ENCODE data around the gene KCNQ5.

The KCNQ5 gene

DNA sequence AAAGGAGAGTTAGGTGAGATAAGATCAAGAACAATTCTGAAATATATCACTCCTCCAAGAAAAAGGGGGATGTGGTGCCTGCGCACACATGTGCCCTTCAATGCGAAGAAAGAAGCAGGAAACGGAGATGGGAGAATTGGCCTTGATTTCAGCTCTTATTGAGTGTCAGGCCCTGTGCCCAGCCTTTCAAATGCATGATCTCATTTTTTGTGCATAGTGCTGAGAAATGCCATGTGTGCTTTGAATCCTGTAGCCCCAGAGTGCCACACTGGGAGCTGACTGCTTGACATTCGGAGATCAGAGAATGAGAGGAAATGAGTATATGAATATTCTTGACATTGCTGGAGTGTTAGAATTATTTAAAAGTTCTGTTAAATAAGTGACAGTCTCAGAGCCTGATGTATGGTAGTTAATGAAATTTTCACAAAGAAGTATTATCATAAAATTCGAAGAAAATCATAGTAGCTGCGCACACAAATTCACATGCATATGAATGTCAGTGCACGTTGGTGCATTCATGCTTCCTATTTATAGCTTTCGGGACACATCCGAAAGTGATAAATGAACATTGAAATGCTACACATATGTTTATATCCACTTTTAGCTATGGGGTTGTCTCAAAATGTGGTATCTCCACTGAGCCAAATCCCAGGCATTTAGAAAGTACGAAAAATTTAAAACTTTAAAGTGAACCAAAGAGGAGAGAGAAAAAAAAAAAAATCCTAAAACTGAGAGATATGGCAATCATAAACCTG, 172.0 kb downstream of the KCNQ5 start:
- DNase-seq (ENCODE audit: low read depth in 2 of 2) = no peak

DNA sequence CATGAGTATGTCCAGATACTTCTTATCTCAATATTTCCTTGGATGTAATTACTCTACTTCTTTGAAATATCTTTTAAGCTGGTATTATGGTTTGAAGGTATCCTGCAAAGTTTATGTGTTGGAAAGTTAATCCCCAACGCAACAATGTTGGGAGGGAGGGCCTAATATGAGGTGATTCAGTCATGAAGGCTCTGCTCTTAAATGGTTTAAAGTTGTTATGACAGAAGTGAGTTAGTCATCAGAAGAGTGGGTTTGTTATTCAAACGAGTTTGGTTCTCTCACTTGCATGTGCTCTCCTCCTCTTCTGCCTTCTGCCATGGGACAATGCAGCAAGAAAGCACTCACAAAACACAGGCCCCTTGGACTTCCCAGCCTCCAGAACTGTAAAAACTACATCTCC, 176.3 kb downstream of the KCNQ5 start:
- DNase-seq (ENCODE audit: low read depth in 2 of 2) = no peak

DNA sequence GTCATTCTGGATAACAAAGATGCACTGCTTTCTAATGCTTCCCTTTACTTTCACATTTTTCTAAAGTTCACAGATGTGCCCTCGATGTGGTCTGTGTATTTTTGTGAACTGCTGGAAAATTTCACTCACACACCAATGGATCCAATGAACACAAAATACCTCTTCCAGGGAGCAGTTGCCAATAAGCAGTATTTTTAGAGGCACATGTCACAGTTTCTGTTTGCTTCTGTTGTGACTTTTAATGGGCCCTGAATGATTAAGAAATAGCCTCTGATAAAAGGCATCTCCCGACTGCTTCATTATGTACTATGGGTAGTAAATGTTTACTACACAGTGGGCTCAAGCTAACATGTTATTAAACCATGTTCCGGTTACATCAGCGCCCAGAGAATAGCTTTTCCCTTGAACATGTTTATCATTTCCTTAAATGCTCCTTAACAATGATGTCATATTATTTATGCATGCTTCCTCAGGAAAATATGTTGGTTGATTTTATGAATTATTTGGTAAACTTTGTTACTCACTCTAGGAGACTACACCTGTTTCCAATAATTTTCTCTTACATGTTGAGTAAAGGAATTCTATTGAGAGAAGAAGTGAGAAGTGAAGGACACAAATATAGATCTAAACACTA, 188.0 kb downstream of the KCNQ5 start:
- no peak for DNase-seq (ENCODE audit: low read depth in 2 of 2)

DNA sequence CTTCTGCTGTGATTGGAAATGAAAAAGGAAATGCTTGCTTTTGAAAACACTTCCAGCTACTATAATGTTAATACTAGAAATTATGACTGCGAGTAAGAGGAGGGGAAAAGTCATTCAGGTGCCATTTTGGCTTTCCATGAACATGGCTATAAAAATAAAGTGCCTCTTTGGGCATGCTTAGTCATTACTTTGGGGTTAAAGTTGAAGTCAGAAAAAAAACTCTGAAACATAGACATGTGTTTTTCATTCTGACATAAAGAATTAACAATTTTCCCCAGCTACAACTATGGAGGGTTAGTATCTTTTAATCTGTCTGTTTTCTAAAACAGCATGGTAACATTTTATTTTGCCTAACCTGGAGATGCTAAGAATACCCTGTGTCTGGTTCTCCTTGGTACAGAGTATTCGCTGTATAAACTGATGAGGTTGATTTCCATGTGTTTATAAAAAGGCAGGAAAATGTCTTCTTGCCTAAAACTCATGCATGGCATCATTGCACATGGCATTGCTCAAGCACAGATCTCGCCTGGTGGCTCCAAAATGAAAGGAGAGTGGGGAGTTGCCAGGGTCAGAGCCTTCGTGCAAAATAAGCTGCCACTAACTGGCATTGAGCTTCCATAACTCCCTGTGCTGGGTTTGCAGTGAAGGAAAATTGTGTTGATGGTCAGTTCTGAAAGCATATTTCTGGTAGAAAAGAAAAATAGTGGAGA, 188.9 kb downstream of the KCNQ5 start:
- no peak for DNase-seq (ENCODE audit: low read depth in 2 of 2)

DNA sequence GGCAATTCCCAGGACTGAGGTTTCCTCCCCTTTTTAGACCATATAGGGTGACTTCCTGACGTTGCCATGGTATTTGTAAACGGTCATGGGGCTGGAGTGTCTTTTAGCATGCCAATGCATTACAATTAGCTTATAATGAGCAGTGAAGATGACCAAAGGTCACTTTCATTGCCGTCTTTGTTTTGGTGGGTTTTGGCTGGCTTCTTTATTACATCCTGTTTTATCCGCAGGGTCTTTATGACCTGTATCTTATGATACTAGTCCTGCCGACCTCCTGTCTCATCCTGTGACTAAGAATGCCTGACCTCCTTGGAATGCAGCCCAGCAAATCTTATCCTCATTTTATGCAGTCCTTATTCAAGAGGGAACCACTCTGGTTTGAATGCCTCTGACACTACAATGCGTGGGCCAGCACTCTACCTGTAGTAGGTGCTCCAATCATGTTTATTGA, 190.1 kb downstream of the KCNQ5 start:
- DNase-seq (ENCODE audit: low read depth in 2 of 2) = no peak

DNA sequence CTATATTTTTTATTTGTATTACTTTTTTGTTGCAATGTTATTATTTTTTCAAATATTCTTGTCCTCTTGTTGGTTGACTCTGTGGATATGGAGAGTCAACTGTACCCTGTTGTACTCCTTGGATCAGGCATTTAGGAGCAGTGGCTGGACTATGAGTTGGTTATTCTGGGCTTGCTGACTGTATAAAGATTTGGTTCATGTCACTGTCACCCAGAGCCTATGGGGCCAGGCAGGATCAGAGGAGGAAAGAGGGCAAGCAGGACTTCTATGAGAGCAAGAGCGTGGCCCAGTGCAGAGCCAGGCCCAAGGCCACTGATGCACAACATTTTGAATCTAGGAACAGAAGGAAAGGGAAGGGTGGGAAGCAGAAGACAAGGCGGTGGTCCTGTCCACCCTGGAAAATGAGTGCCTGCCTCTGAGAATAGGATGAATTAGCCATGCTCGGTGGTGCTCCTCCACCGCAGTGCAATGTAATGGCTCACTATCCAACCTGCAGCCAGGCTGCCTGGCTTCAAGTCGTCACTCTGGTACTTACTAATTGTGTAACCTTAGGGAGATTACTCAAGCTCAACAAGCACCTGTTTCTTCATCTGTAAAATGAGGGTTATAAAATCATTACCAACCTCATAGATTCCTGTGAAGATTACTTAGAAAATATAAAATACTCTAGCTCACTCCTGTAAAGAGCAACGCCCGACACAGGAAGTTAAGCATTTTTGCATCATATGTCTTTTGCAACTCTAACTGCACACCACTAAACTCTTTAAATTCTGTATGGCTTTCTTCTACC, 192.1 kb downstream of the KCNQ5 start:
- no peak for DNase-seq (ENCODE audit: low read depth in 2 of 2)

DNA sequence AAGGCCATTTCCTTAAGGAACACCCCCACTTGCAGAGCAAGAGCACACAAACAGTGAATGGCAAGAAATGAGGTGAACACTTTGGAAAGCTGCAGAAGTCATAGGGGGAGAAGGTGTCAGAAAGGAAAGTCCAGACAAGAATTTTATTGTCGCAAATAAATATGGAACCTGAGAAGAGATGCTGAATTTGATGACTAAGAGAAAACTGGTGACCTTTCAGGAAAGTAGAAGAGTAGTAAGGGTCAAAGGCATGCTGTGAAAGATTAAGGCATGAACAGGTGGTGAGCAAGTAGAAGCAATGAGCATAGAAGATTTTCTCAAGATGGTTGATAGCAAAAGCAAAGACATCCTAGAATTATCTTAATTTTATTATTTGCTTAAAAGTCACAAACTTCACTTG, 194.2 kb downstream of the KCNQ5 start:
- DNase-seq (ENCODE audit: low read depth in 2 of 2) = no peak

DNA sequence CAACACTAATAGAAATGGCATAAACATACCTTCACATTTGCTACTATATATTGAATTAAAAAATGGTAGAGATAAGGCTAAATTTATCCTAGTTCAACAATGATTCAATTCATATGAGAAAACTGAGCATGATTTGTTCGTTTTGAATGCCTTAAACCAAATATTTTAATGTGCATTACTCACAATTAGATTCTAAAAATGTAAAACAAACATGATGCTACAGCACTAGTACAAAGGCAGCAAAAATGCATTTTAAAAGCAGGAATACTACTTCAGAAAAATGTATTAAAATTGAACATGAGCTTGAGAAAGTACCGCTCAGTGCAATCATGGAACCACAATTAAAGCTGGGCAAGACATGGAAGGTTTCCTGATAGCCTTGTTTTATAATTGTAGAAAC, 195.3 kb downstream of the KCNQ5 start:
- no peak for DNase-seq (ENCODE audit: low read depth in 2 of 2)

DNA sequence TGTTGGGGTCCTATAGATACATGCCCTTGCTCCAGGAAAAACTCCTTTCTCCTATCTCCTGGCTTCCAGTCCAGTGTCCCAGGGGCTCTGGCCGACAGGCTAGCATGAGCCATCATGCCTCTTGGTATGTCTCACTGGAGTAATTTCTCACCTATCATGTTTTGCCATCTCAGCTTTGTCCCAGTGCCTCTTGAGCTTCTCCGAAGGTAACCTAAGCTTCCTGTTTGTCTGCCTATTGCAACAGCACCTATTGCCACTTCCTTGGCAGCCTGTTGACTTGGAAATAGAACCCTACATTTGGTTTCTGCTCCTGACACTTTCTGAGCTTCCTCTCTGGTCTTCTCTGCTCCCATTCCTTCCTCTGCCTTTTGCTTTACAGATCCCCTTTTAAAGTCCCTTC, 197.7 kb downstream of the KCNQ5 start:
- no peak for DNase-seq (ENCODE audit: low read depth in 2 of 2)

DNA sequence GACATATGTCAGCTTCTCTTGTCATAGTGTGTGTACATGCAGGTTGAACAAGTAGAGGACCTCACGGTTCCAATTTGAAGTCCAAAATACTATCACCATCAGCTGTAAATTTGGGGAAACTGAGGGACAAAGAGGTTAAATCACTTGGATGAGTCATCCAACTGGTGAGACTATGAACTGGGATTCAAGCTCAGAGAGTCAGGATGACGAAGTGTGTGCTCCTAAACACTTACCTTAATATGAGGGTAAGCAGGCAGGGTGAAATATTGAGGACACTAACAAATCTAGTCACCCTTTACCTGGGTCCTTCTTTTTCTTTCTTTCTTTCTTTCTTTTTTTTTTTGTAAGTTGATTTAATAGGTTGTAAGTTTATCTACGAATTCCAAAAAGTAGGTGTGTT, 198.3 kb downstream of the KCNQ5 start:
- DNase-seq (ENCODE audit: low read depth in 2 of 2) = no peak

DNA sequence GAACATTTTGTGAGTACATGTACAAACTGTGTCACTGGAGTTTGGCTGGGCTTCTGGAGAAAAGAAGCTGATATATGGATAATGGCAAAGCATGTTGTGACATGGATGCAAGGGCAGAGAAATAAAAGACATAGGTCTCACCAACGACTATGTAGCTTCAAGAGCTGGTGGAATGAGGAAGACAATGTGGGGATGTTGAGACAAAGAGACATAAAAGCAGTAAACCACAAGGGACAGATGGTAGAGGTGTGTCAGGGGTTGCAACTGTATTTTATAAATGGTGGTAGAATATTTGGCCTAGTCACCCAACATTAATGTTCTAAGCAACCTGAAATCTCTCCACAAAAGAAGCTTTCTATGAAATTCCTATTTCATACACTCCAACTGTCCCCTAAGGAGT, 199.0 kb downstream of the KCNQ5 start:
- no peak for DNase-seq (ENCODE audit: low read depth in 2 of 2)

DNA sequence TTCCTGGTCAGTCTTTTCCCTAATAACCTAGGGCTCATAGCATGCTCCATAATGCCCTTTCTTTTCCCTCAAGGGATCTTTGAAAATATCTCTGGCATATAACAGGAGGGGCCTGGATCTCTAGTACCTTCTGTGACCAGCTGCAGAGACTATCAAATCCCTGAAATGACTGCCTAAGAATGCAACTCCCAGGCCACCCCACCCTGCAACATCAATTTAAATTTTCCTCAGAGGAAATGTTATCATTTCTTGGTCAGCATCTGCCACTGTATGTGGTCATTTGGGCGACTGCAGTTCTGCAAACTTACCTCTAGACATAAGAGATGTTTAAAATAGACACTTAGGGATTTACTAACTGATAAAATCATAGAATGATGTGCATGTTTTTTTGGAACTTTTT, 200.2 kb downstream of the KCNQ5 start:
- no peak for DNase-seq (ENCODE audit: low read depth in 2 of 2)

DNA sequence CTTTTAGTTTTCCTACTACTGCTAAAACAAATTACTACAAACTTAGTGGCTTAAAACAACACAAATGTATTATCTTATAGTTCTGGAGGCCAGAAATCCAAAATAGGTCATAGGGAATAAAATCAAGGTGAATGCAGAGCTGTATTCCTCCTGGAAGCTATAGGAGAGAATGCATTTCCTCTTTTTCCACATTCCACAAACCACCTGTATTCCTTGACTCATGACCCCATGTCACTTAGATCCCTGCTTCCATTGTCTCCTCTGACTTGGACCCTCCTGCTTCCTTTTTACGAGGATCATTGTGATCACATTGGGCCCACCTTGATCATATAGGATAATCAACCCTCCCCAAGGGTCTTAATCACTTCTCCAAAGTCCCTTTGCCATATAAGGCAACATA, 200.8 kb downstream of the KCNQ5 start:
- DNase-seq (ENCODE audit: low read depth in 2 of 2) = no peak

DNA sequence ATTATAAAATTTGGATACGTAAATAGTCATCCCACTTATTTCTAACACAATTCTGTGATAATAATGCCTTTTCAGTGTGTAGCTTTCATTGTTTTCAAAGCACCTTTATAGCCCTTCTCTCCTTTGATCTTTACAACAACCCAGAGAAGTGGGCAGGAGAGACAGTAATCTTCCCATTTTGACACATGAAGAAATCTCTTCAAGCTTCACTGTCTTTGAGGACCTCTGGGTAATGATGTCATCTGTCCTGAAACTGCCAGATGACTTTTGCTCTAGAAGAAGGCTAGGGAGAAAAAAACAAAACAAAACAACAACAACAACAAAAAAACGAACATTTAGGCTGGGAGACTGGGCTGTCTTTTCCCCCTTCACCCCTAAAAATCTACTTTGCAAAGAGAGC, 203.0 kb downstream of the KCNQ5 start:
- DNase-seq (ENCODE audit: low read depth in 2 of 2) = no peak

DNA sequence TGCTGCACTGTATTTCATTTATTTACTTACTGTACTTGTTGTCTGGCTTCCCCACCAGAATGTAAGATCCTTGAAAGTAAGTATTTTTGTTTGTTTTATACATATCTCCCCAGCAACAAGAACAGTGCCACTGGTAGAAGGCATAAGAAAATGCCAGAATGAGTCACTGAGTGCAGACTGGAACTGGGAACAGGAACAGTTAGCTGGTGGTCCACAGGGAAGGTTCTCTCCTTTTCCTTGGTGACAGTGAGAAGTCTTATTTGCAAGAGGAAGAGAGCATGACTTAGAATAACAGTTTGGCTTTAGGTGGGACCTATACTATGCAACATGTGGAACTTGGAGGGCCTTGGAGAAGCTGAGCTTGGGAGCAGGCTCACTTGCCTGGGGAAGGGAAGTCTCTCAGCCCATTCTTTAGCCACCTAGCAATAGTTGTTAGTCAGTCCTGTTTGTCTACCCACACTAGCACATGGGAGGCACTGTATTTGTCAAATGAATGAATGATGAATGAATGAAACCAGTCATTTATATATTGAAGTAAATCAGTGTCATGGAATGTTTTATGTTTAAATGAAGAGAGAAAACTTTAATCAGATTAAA, 203.5 kb downstream of the KCNQ5 start:
- DNase-seq (ENCODE audit: low read depth in 2 of 2) = no peak

DNA sequence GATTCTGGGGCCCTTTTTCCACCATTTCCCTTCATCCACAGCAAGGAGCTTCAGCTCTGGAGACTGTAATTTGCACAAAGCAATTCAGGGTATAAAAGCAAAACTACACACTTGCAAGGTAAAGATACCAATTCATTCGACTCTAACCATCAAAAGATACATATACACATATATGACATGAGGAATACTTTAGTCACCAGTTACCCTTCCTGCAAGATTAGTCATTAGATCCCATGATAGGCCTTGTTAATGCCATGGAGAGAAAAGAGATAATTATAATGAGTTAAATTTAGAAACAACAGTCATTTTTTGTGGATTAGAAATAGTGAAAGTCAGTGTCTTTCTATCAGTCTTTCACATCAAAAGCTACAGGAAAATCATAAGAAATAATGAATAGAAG, 204.2 kb downstream of the KCNQ5 start:
- DNase-seq (ENCODE audit: low read depth in 2 of 2) = no peak

DNA sequence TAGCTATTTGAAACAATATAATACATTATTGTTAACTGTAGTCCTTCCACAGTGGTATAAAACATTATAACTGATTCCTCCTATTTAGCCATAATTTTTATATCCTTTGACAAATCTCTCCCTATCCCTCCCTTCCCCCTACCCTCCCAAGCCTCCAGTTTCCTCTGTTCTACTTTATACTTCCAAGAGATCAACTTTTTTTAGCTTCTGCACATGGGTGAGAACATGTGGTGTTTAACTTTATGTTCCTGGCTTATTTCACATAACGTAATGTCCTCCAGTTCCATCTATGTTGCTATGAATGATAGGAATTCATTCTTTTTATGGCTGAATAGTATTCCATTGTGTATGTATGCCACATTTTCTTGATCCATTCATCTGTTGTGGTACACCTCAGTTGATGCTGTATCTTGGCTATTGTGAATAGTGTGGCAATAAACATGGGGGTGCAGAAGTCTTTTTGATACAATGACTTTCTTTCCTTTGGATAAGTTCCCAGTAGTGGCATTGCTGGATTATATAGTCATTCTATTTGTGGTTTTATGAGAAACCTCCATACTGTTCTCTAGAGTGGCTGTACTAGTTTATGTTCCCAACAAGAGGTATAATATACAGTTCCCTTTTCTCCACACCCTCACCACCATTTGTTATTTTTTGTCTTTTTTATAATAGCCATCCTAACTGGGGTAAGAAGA, 205.0 kb downstream of the KCNQ5 start:
- no peak for DNase-seq (ENCODE audit: low read depth in 2 of 2)

DNA sequence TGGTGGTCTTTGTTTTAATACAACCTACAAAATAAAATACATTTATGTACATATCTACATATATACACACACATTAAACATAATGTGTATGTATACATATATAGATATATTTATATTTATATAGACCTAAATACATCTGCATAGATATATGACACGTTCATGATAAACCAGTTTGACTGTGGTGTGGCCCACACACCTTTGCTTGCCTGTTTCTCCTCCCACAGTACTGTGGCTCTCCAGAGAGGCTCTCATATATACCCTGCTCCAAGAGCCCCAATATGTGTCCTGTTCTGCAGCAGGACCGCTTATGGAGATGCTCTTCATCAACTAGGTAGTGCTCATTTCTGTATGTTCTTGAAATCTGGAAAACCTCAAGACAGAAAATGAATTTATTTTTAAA, 207.0 kb downstream of the KCNQ5 start:
- DNase-seq (ENCODE audit: low read depth in 2 of 2) = no peak

DNA sequence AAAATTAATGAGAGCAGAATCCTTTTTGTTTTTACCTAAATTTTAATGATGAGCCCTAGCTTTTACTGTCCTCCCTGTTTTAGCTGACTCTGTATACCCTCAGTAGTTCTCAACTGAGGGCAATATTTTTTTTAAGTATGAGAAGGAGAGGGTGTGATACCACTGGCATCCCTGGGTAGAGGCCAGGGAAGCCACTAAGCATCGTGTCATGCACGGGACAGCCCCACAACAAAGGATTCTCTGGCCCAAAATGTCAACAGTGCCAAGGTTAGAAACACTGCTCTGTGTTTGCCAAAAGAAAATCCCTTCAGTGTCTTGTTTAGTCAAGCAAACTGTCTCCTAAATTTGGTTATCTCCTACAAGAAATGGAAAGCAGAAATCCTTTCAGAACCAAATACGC, 210.4 kb downstream of the KCNQ5 start:
- no peak for DNase-seq (ENCODE audit: low read depth in 2 of 2)

DNA sequence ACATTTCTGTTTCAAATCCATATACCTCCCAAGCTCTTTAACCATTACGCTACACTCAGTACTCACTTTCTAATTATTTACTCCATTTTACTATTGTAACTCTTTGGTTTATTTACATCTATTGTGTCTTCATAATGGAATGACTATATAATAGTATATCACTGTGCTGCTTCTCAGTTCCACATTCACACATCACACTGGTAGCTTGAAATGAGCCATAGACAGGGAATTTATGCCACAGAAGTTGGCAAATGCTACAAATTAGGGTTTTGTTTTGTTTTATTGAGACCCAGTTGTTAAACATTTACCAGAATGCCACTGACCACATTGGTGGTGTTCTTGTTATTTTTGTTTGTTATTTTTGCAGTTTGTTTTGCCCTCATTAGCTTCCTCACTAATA, 213.9 kb downstream of the KCNQ5 start:
- DNase-seq (ENCODE audit: low read depth in 2 of 2) = no peak

DNA sequence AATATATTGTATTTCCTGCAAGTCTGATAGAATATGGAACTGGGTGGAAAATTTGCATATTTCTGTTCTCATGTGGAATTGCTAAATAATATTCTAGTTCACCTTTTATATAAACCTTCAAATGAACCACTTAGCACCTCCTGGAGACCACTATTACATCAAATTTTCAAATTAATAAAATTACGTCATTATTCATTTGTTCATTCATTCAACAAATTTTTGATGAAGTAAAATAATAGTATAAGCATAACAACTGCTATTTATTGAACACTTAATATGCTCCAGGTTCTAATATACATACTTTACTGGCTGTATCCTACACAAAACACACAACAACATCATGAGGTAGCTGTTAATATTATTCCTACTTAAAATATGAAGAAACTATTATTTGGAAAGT, 215.1 kb downstream of the KCNQ5 start:
- no peak for DNase-seq (ENCODE audit: low read depth in 2 of 2)

Measured in stimulated activated CD4-positive, alpha-beta T cell treated with anti-CD3 and anti-CD28 coated beads, Interleukin-1b, Interleukin-23, amount 100 ng/mL, for 1 hour (primary cell).